HG03378 (cell line): ENCODE results near the gene FAP.

Source experiments
- ATAC-seq: cut with Tn5 transposase; IDR thresholded peaks from one replicate; pipeline ENCODE4 v1.9.1; 2021; ENCODE audit warnings: mild to moderate bottlenecking, moderate library complexity; ENCODE audit not compliant: unreplicated experiment

Gene FAP

GRCh38 chr2:162148956-162149355 lies 94.3 kb downstream of the FAP start:
- ATAC-seq: no peak

GRCh38 chr2:162143969-162144368 lies 99.3 kb downstream of the FAP start:
- no peak for ATAC-seq

- ATAC-seq: no peak
Measured at GRCh38 chr2:162138310-162138709, 104.9 kb downstream of the FAP start.

- ATAC-seq: no peak
Measured at GRCh38 chr2:162127422-162127821, 115.8 kb downstream of the FAP start.

GRCh38 chr2:162126527-162126926 lies 116.7 kb downstream of the FAP start:
- no peak for ATAC-seq

GRCh38 chr2:162126111-162126519 lies 117.1 kb downstream of the FAP start:
- peak; percentile 96 for ATAC-seq

GRCh38 chr2:162125138-162125537 lies 118.1 kb downstream of the FAP start:
- no peak for ATAC-seq

GRCh38 chr2:162123806-162124758 lies 119.2 kb downstream of the FAP start:
- no peak for ATAC-seq
